GF-D8 (cell line): ENCODE results near the gene HSPA13.
"Not testable (repeated sequence)": the region's sequence is repeated elsewhere in the genome, so short reads cannot be mapped to it uniquely, and the experiment has no call there.

Experiments
- DNase-seq: peaks from one replicate; lab custom pipeline; 2025; lab: John Stamatoyannopoulos, UW

The HSPA13 gene

GRCh38 chr21:14382835-14383595, at the start of gene HSPA13:
TSS of gene HSPA13 (minus strand) at chr21:14383146. CDS start at chr21:14383119, 27 bp downstream.
- peak; percentile 100 for DNase-seq

GRCh38 chr21:14418920-14419319, 36.0 kb upstream of the HSPA13 start:
- DNase-seq = no peak

GRCh38 chr21:14414932-14415508, 32.1 kb upstream of the HSPA13 start:
- no peak for DNase-seq

DNA sequence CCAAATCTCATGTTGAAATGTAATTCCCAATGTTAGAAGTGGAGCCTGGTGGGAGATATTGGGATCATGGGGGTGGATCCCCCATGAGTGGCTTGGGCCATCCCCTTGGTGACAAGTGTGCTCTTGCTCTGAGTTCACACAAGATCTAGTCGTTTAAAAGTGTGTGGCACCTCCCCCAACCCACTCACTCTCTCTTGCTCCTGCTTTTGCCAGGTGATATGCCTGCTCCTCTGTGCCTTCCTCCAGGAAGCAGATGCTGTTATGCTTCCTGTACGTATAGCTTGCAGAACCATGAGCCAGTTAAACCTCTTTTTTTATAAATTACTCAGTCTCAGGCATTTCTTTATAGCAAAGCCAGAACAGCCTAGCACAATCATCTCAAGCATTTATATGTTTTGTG, 23.0 kb upstream of the HSPA13 start:
- DNase-seq = no peak

- DNase-seq = no peak
Observed at GRCh38 chr21:14405225-14405624, 22.3 kb upstream of the HSPA13 start.

DNA sequence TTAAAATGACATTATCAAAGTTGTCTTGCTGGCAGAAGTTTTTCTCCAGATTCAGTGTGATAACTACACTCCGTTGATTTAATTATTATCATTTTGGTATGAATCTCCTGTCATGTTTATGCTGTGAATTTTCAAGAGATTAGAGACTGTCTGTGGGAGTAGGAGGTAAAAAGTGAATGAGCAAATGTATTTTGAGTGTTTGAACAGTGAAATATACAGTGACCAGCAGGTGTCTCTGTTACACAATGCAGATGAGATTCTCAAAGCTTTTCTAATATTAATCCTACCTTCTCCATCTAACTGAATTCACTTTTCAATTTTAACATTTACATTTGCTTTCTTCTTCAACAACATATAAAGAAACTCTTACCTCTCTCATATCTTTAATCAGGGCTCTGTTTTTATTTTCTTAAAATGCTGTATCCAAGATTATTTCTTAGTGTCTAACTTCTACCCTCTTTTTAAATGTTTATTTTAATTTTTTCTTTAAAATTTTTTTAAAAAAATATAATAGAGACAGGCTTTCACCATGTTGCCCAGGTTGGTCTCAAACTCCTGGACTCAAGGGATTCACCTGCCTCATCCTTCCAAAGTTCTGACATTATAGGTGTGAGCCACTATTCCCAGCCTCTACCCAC, 20.9 kb upstream of the HSPA13 start:
- DNase-seq = no peak

- no peak for DNase-seq
Observed at GRCh38 chr21:14401217-14401616, 18.3 kb upstream of the HSPA13 start.

GRCh38 chr21:14388282-14388681, 5.3 kb upstream of the HSPA13 start:
- DNase-seq = no peak

DNA sequence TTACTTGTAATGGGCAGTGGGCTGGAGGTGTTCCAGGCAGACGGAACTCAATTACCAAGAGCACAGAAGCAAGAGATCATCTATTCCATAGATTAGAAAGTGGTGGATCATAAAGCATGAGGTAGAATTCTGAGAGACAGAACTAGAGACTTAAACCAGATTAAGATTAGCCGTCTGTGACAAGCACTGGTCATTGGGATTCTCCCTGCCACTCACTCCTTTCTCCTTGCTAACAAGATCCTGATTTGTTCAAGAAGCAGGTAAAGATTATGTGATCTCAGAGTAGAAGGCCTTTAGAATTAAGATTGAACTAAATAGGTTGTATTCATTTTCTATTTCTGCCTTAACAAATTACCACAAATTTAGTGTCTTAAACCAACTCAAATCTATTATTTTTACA, 1.5 kb upstream of the HSPA13 start:
- no peak for DNase-seq

- peak; percentile 38 for DNase-seq
Observed at GRCh38 chr21:14383596-14384180, 742 bp upstream of the HSPA13 start.

GRCh38 chr21:14382486-14382834, 486 bp downstream of the HSPA13 start:
- DNase-seq = no peak

GRCh38 chr21:14376854-14377253, 6.1 kb downstream of the HSPA13 start:
- no peak for DNase-seq

DNA sequence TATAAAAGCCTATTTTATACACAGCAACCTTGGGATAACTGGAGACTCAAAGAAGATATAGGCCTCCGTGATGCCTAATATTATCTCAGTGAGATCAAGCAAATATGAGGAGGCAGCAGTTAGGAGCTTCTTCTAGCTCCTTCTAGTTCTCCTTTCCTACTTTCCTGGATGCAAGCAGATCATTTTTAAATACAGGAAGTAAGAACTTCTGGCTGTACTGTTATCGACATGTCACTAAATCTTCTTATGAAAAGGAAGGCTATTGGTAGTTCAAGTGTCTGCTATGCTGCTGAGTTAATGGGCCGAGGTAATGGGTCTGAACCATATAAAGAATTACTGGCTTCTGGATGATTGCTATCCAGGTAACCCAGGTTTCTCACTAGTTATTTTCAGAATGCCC, 15.9 kb downstream of the HSPA13 start:
- DNase-seq = no peak

GRCh38 chr21:14361958-14362357, 21.0 kb downstream of the HSPA13 start:
- DNase-seq = peak; percentile 40

DNA sequence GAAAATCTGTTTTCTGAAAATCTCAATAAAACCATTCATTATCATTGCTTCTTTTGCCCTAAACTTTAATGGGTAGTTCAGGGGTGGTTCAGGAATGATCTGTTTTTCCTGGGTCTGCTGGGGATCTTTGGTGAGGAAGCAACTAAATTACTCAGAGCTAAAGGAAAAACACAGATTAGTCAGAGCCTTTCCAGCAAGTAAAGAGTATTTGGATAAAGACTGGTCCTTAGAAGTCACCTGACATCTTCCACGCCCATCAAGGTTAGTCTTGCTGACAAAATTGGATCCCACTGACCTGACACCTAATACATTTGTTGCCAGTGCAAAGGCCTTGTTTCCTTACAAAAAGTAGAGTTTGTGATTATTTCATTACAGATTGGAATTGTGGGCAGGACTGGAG, 24.2 kb downstream of the HSPA13 start:
- DNase-seq = no peak

DNA sequence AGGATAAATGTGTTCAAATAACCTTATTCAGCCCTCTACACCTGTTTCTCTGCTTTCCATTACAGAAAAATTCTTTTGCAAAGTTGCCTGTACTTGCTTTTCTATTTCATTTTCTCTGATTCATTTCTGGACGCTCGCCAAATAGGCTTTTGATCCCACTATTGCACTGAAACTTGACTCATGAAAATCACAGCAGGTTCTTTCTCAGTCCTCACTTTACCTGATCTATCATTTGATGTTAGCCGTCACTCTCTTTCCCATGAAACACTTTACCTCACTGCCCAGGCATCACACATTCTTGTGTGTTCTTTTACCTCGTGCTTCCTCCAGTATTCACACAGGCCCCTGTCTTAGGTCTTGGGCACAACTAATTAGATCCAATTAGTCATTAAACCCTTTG, 26.2 kb downstream of the HSPA13 start:
- DNase-seq = no peak

GRCh38 chr21:14354515-14354914, 28.4 kb downstream of the HSPA13 start:
- no peak for DNase-seq

DNA sequence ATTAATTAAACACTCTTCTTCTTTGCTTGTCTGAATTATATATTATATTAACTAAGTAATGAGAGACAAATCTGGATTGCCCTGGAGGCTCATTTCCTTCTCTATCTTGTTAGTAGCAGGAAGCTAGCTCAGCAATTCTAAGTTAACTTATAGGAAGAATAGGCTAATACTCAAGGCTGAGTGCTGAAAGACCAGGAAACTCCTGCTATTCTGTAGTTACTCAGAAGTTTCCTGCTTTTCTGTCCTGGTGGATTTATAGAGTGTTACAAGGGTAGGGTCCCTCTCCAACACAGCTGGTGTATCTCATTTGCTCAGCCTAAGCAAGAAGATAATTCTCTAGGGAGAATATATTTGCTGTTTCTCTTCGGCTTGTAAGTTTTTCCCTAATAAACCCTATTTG, 29.2 kb downstream of the HSPA13 start:
- DNase-seq = no peak

- DNase-seq = no peak
Observed at GRCh38 chr21:14353231-14353630, 29.7 kb downstream of the HSPA13 start.

GRCh38 chr21:14327346-14327745, 55.6 kb downstream of the HSPA13 start:
- not testable (repeated sequence) for DNase-seq

DNA sequence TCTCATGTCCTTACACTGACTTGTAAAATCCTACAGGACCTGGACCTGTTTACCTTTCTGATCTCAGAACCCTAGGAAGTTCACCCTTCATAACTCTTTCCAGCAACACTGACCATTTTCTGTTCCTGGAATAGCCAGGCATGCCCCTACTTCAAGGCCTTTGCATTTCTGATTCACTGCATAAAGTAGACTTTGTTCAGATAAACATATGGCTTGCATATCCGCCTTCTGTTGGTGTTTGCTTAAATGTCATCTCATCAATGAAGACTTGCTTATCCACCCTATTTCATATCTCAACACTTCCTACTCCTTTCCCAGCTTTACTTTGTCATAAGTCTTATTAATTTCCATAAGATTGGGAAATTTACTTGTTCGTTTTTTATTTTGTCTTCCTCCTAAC, 57.4 kb downstream of the HSPA13 start:
- DNase-seq = no peak
